Lung (tissue), 12 donors: ENCODE data around the gene PTPRN2. TPM values are rescaled to one million over a fixed set of nuclear protein-coding genes. Genes with fewer than 3 reads are reported as not detected.
"Not testable (repeated sequence)": the region's sequence is repeated elsewhere in the genome, so short reads cannot be mapped to it uniquely, and the experiment has no call there.

Experiments used
- ATAC-seq: fragments of 200-7000 bp; cut with Tn5 transposase; one replicate; pipeline ENCODE4 v1.9.1; 2020; ENCODE audit warnings: moderate number of reproducible peaks; ENCODE audit not compliant: insufficient read depth, low FRiP score
- DNase-seq, 3 donors: peaks; one replicate each; pipeline ENCODE4 v3.0.0-alpha.2; 2013 to 2017
- H3K27ac ChIP-seq, 2 donors: one replicate each; pipeline ENCODE4 v1.5.1; 2013; ENCODE audit warnings: mild to moderate bottlenecking in 2 of 2, moderate library complexity in 2 of 2, control low read depth in 1 of 2, inconsistent platforms in 1 of 2, low read depth in 1 of 2, low read length in 1 of 2
- H3K27me3 ChIP-seq, 3 donors: one replicate each; pipeline ENCODE4 v1.5.1; 2013; ENCODE audit warnings: low read length in 2 of 3; ENCODE audit not compliant: control insufficient read depth in 3 of 3, insufficient read depth in 3 of 3
- H3K36me3 ChIP-seq, 4 donors: one replicate each; pipeline ENCODE4 v1.5.1; 2013; ENCODE audit warnings: low read length in 4 of 4, mild to moderate bottlenecking in 1 of 4, moderate library complexity in 1 of 4; ENCODE audit not compliant: control insufficient read depth in 4 of 4, insufficient read depth in 4 of 4
- H3K4me1 ChIP-seq, 5 donors: one replicate each; pipeline ENCODE4 v1.5.1; 2013; ENCODE audit warnings: low read length in 5 of 5, mild to moderate bottlenecking in 2 of 5, moderate library complexity in 1 of 5; ENCODE audit not compliant: control insufficient read depth in 5 of 5, insufficient read depth in 5 of 5
- H3K4me3 ChIP-seq: one replicate; pipeline ENCODE4 v1.5.1; 2013; ENCODE audit warnings: mild to moderate bottlenecking, control low read depth, moderate library complexity
- H3K9ac ChIP-seq, 2 donors: one replicate each; pipeline ENCODE4 v1.5.1; 2013; ENCODE audit warnings: low read length in 2 of 2, control low read depth in 1 of 2; ENCODE audit not compliant: insufficient read depth in 1 of 2
- H3K9me3 ChIP-seq, 4 donors: one replicate each; pipeline ENCODE4 v1.5.1; 2013; ENCODE audit warnings: low read length in 3 of 4, mild to moderate bottlenecking in 1 of 4, moderate library complexity in 1 of 4; ENCODE audit not compliant: control insufficient read depth in 4 of 4, insufficient read depth in 3 of 4
- CTCF ChIP-seq: IDR thresholded peaks from 2 replicates; pipeline ENCODE4 v1.5.1; 2012; ENCODE audit warnings: mild to moderate bottlenecking; ENCODE audit errors: control extremely low read depth, extremely low read depth
- WGBS, 2 donors: extraction: QIAGEN DNeasy Blood & Tissue Kit; methylation state at CpG; one replicate each; pipeline ENCODE4 v1.1.7; 2013; 5-methylcytosine and 5-hydroxymethylcytosine counted together
- polyA plus RNA-seq, 2 donors: library from polyadenylated mRNA; stranded (reverse); fragments of 200-250 nt; gene quantifications; one replicate each; pipeline ENCODE4 v1.2.1, GENCODE V29; 2013
- total RNA-seq, 2 donors: library from RNA; depleted of rRNA in 1 of 2; stranded (reverse); fragments of >200 nt in 1 of 2; gene quantifications; one replicate each; pipeline ENCODE4 v1.2.1, GENCODE V29; 2014 to 2021
- donor health status: control.
- donor health status: control.
- donor health status: Bipolar disorder and iron deficiency.
- donor health status: healthy.
- donor health status: DM: yes; HTN: yes; CAD: no.

The PTPRN2 gene
- total and polyA plus RNA-seq, 4 donors, result 2.1 to 7.4 (median 4.4) TPM

- no peak for DNase-seq
- TF ChIP-seq CTCF, result no peak
- Histone ChIP-seq H3K4me1 (no peaks in the 10 kb centered on the region), H3K36me3 (no peaks in the 10 kb centered on the region), H3K4me3 (no peak overlapping the region), H3K27me3 (no peaks in the 10 kb centered on the region), H3K9ac (no peak overlapping the region), H3K9me3 (peaks cover 0 to 7% (median 3%) of the 10 kb centered on the region in 4 donors), H3K27ac (no peak overlapping the region)
- WGBS, 2 donors, result 93 to 95% methylated on average over 12 of the region's 12 CpGs
- no peak for ATAC-seq
Measured at GRCh38 chr7:158257001-158257400, 330.6 kb downstream of the PTPRN2 start.

DNA sequence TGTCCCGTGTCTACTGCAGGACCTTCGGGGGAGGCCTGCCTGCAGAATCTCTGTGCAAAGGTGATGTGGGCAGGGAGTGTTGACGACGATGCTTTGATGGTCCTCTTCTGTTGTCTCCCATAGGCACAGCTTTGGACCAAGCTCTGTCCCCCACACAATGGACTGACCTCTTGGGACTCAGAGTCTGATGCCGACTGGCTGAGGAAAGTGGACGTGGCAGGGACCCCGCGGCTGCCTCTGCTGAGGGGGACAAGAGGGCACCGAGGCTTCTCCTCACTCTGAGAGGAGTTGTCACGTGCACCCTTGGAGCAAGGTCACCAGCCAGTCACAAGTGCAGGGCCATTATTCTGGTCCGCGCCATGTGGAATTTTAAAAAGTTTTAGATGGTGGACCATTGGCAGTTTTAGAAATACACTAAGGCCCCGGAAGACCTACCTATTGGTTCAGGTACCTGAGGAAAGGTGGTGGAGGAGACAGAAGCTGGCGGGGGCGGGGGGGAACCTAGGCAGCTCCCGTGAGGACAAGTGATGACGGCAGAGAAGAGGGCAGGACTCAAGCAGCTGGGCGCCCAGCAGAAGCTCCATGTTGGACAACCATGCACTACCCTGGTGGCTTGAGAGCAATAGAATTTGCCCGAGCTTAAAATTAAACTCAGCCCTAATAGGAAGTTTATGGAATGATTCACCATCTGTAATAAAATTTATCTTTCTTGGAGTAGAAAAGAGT, 331.4 kb downstream of the PTPRN2 start:
- no peak overlapping the region for H3K9ac ChIP-seq
- H3K27me3 ChIP-seq, result no peaks in the 10 kb centered on the region
- DNase-seq (no peak), ATAC-seq (no peak)
- H3K27ac ChIP-seq, result no peak overlapping the region
- no peaks in the 10 kb centered on the region for H3K4me1 ChIP-seq
- peaks cover 0 to 9% (median 5%) of the 10 kb centered on the region in 4 donors for H3K9me3 ChIP-seq
- no peak overlapping the region for H3K4me3 ChIP-seq
- no peak for TF ChIP-seq CTCF
- no peaks in the 10 kb centered on the region for H3K36me3 ChIP-seq
- WGBS, 2 donors, result 85 to 88% methylated on average over 19 of the region's 19 CpGs

DNA sequence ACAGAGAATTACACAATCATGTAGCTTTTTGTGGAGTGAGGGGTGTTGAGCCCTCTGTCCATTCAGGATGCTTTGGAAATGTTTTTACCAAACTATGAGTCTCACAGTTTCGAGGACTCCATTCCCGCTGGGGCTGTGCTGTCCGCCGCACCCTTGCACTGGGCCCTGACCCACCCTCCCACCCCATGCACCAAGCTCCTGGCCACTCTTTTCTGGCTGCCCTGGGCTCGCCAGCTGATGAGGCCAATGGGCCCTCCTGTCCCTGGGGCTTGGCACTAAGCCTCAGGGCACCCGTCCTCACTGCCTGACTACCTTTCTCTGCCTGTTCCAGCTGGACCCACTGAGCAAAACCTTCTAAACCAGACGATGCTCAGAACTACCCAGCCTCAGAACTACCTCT, 332.1 kb downstream of the PTPRN2 start:
- no peak overlapping the region for H3K4me3 ChIP-seq
- DNase-seq, result no peak
- no peak overlapping the region for H3K9ac ChIP-seq
- WGBS, 2 donors, result 85 to 94% methylated on average over 6 to 7 of the region's 7 CpGs
- no peak for TF ChIP-seq CTCF
- no peaks in the 10 kb centered on the region for H3K36me3 ChIP-seq
- no peak for ATAC-seq
- H3K9me3 ChIP-seq, result peaks cover 0 to 15% (median 5%) of the 10 kb centered on the region in 4 donors
- no peak overlapping the region for H3K27ac ChIP-seq
- no peaks in the 10 kb centered on the region for H3K27me3 ChIP-seq
- no peaks in the 10 kb centered on the region for H3K4me1 ChIP-seq

- Histone ChIP-seq H3K27me3 (no peaks in the 10 kb centered on the region), H3K27ac (no peak overlapping the region), H3K9ac (no peak overlapping the region), H3K4me3 (no peak overlapping the region), H3K4me1 (no peaks in the 10 kb centered on the region), H3K9me3 (peaks cover 0 to 15% (median 5%) of the 10 kb centered on the region in 4 donors), H3K36me3 (no peaks in the 10 kb centered on the region)
- 88 to 96% methylated on average over 11 of the region's 11 CpGs for WGBS, 2 donors
- DNase-seq (no peak), ATAC-seq (no peak)
- no peak for TF ChIP-seq CTCF
Measured at GRCh38 chr7:158255156-158255555, 332.5 kb downstream of the PTPRN2 start.

DNA sequence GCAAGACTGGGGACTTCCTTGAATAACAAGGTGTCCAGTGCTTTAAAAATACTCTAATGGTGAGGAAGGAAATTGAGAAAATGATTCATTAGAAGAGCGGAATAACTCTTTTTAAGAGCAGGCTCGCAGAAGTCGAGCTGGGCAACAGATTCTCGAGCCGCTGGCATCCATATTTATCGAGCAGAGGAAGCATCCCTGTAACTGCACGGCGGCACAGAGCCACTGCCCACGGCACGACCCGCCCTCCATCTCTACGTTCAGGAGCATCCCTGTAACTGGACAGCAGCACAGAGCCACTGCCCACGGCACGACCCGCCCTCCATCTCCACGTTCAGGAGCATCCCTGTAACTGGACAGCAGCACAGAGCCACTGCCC, 334.0 kb downstream of the PTPRN2 start:
- not testable (repeated sequence) for H3K36me3 ChIP-seq, H3K9ac ChIP-seq, DNase-seq, ATAC-seq, H3K27ac ChIP-seq, H3K4me1 ChIP-seq, H3K27me3 ChIP-seq, H3K4me3 ChIP-seq
- 58 to 77% methylated on average over 12 to 16 of the region's 16 CpGs for WGBS, 2 donors
- peaks cover 0 to 12% (median 7%) of the 10 kb centered on the region in 4 donors for H3K9me3 ChIP-seq
